Skin of body (tissue), 2 donors: ENCODE data around the gene ETV3. TPM values are rescaled to one million over a fixed set of nuclear protein-coding genes. Genes with fewer than 3 reads are reported as not detected.
A peak's percentile ranks its signal among the peaks of the same experiment; 100 is the strongest.

Experiments
- DNase-seq: peaks from one replicate; lab custom pipeline; 2025; lab: John Stamatoyannopoulos, UW
- total RNA-seq: library from RNA; depleted of rRNA; stranded (reverse); fragments of >200 nt; gene quantifications from one replicate; pipeline ENCODE4 v1.2.3, GENCODE V29; 2014

ETV3 gene
- total RNA-seq, 1 donor from 2014 or later, result 40.2 TPM

- no peak for DNase-seq
Observed at GRCh38 chr1:157095091-157095490, 43.1 kb downstream of the ETV3 start.

- DNase-seq, result no peak
Observed at GRCh38 chr1:157092831-157093230, 45.4 kb downstream of the ETV3 start.

GRCh38 chr1:157091668-157092273 lies 46.4 kb downstream of the ETV3 start:
- DNase-seq, result no peak

GRCh38 chr1:157091186-157091585 lies 47.0 kb downstream of the ETV3 start:
- no peak for DNase-seq

GRCh38 chr1:157090771-157091170 lies 47.4 kb downstream of the ETV3 start:
- no peak for DNase-seq

- peak; percentile 94 for DNase-seq
Observed at GRCh38 chr1:157090196-157090647, 48.0 kb downstream of the ETV3 start.

GRCh38 chr1:157089789-157090188 lies 48.4 kb downstream of the ETV3 start:
- DNase-seq, result no peak

GRCh38 chr1:157088607-157089006 lies 49.6 kb downstream of the ETV3 start:
- DNase-seq, result no peak

GRCh38 chr1:157087030-157087429 lies 51.2 kb downstream of the ETV3 start:
- DNase-seq, result no peak

- DNase-seq, result no peak
Observed at GRCh38 chr1:157086299-157086698, 51.9 kb downstream of the ETV3 start.

GRCh38 chr1:157085421-157085820 lies 52.8 kb downstream of the ETV3 start:
- DNase-seq, result no peak

GRCh38 chr1:157084720-157085119 lies 53.5 kb downstream of the ETV3 start:
- no peak for DNase-seq

- DNase-seq, result no peak
Observed at GRCh38 chr1:157081707-157082106, 56.5 kb downstream of the ETV3 start.

- DNase-seq, result no peak
Observed at GRCh38 chr1:157080714-157081113, 57.5 kb downstream of the ETV3 start.

- no peak for DNase-seq
Observed at GRCh38 chr1:157077394-157077793, 60.8 kb downstream of the ETV3 start.

GRCh38 chr1:157073944-157074685 lies 64.1 kb downstream of the ETV3 start:
- peak; percentile 10 for DNase-seq

Other genes with a start within 250 kb of the ETV3 start
- gene PEAR1, start 244.7 kb downstream of the ETV3 start, total RNA-seq, result 5.5 TPM
- 0.20 TPM for gene LRRC71, start 217.8 kb downstream of the ETV3 start, total RNA-seq
- 26.6 TPM for gene ARHGEF11, start 92.7 kb downstream of the ETV3 start, total RNA-seq
- not detected for gene ETV3L, start 38.6 kb downstream of the ETV3 start, total RNA-seq